A549 treated with AZD2906 at 1 μM for 4 hours (cell line): ENCODE data around the gene DEDD2. TPM values are rescaled to one million over a fixed set of nuclear protein-coding genes. Genes with fewer than 3 reads are reported as not detected.

Experiments
- total RNA-seq: library from RNA; stranded (reverse); fragments of 200-300 nt; extraction: Qiagen RNA extraction; gene quantifications from 5 replicates; pipeline ENCODE4 v1.2.3, GENCODE V29; 2022

The DEDD2 gene, protein sequence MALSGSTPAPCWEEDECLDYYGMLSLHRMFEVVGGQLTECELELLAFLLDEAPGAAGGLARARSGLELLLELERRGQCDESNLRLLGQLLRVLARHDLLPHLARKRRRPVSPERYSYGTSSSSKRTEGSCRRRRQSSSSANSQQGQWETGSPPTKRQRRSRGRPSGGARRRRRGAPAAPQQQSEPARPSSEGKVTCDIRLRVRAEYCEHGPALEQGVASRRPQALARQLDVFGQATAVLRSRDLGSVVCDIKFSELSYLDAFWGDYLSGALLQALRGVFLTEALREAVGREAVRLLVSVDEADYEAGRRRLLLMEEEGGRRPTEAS
- 49.9 to 75.1 TPM (median 69.0 TPM) in 5 replicates for total RNA-seq

DNA sequence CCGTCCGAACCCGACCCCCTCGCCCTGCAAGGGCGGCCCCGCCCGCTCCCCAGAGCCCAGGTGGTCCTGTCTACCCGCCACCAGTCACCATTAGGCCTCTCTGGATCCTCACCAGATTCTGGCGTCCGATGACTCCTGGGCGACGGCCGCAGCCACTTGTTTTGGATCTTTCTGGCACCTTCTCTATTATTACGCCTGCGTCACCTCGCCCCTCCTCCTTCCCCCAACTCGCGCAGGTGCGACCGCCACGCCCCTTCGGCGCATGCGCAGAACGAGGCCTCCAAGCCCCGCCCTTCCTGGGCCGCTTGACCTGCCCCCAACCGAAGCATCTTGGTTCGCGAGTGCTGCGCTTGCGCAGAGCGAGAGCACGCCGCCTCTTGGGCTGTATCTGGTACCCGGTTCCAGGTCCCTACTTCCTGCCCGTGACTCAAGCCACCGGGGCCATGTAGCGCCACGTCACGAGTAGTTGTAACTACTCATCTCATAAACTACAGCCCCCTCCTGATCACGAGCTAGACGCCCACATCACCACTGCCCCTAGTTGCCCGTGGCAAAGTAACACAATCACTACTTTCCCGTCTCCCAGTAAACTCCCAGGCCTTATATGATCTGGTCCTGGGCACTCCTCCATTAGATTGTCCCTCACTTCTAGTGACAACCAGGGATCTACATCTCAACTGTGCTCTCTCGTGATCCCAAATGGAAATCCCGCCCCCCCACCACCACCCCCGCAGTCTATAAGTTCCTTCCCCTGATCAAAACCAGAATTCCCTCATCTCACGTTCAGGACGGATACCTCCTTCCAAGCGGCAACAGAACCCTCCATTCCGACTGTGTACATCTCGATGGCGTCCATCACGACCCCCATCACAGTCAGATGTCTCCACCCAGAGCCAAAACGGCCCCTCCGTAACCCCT, at the start of gene DEDD2:
Gene DEDD2 (minus strand): TSS at position 158 of the 918 bp plus-strand sequence. CDS start 670 bp downstream, outside the sequence.

DNA sequence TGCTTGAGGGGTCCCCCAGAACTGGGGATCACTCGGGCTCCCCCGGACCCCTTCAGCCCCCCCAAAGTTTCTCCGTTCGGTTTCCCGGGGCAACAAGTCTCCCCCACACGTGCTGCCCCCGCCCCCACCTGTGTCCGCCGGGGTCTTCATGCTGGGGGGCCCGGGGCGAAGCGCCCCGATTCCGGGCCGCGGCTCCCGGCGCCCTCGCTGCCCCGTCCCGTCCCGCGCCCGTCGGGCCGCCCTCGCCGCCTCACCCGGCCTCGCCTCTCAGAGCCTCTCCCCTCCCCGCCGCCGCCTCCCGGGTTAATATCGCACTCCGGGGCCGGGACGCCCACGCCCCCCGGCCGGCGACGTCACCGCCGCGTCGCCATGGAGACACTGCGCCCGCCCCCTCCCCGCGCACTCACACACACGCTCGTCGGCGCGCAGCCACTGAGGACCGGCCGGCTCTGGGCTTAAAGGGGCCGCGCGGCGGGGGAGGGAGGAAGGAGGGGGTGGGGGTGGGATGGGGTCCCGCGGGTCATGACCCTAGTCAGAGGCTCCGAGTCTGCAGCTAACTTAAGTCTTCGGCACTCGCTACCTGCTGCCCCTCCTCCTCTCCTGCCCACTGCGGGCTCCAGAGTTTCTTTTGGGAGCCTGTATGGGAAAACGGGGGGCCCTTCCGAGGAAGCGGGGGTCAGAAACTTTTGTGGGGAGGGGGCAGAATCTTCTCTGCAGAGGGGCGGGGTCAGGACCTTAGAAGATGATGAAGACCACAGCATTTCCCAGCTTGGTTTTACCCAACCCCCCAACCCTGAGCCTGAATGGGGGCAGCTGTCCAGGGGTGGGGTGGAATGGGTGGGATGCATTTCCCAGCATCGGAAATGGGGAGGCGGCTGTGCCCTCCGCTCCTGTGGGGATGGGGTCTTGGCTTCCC, 37.6 kb upstream of the DEDD2 start, which contains the start of gene ERF:
Gene ERF (minus strand): TSS at position 279 of the 916 bp plus-strand sequence. CDS start 129 bp downstream, at position 150.

DNA sequence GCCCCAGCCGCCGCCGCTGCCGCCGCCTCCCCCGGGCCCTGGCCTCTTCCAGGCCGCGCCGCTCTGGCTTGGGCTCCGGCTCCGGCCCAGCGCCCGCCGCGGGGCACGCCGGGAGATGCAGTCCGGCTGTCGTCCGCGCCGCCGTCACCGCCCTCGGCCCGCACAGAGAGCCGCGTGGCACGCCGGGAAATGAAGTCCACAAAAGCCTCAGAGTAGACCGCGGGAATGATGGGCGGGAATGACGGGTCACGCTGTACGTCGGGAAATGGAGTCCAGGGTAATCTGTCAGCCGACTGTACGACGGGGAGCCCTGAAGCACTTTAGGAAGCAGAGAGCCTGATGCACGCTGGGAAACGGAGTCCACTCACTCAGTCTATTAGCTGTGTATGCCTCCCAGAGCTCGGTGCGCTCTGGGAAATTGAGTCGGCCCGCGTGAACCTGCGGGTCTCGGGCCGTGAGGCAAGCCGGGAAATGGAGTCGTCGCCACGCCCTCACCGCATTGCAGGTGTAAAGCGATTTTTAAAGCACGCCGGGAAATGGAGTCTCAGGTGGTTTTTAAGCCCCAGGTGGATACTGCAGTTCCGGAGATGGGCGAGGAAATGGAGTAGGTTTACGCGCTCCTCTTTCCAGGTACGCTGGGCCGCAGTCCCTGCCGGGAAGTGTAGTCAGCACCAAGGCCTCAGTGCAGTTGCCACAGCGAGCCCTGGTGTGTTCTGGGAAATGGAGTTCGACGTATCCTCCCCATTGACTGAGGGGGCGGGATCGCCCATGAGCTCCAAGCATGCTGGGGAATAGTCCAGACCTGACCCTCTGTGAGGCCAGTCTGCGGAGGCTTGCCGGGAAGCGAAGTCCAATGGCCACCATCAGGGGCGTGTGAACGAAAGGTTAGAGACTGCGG, 25.3 kb upstream of the DEDD2 start, which contains the start of gene GSK3A:
Gene GSK3A (minus strand): TSS at position 91 of the 898 bp plus-strand sequence. CDS start 137 bp downstream, outside the sequence.

DNA sequence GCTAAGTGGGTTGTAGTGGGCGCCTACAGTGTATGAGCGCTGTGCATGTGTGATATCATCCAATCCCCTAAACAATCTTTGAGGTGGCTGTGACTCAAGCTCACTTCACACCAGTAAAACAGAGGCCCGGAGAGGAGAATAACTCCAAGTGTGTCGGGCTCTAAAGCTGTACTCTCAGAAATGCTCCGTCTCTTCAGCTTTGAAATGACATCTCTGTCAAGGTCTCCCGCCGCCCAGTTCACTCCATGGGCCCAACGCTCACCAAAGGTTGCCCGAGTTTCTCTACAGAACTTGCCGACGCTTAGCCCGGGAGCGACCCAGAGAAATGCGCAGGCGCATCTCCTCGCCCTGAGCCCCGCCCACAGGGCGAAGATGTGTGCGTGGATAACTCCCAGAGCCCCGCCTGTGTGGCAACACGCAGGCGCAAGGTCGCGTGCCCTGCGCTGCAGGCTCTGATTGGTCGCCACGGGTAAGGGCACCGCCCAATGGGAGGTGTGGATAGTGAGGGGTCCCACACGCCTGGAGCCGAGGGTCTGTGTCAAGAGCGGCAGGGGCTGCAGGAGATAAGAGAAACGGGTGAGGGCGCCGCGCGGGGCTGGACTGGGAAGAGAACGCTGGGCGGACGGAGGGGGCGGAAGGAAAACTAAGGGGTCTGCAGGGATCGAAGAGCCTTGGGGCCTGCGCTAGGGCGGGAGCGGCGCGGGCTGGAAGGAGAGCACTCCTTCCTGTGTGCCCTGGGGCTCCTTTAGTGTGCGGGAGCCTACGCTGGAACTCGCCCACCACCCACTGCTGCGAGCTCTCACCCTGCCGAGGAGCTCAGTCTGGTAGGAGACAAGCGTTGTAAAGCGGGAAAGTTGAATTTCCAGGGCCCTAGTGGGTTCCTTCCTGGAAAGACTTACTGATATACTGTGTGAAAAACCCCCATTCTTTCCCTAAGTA, 2.6 kb upstream of the DEDD2 start, which contains the start of gene ZNF526:
Gene ZNF526 (plus strand): TSS at position 501 of the 939 bp plus-strand sequence. CDS start 4,092 bp downstream, outside the sequence.

Other genes starting within 250 kb of the DEDD2 start
- gene ATP1A3, start 223.4 kb downstream of the DEDD2 start, total RNA-seq, result 3.3 to 4.9 TPM (median 4.2 TPM) in 5 replicates
- gene GRIK5, start 147.5 kb downstream of the DEDD2 start, total RNA-seq, result 0.23 to 0.66 TPM (median 0.42 TPM) in 5 replicates
- 30.3 to 40.3 TPM (median 37.8 TPM) in 5 replicates for gene ZNF574, start 141.5 kb downstream of the DEDD2 start, total RNA-seq
- gene POU2F2, start 85.2 kb downstream of the DEDD2 start, total RNA-seq, result 0.23 to 0.45 TPM (median 0.35 TPM) in 5 replicates
- gene ZNF526, start 2.6 kb upstream of the DEDD2 start, total RNA-seq, result 18.6 to 21.0 TPM (median 20.2 TPM) in 5 replicates
- gene GSK3A, start 24.9 kb upstream of the DEDD2 start, total RNA-seq, result 107 to 154 TPM (median 149 TPM) in 5 replicates
- 103 to 127 TPM (median 117 TPM) in 5 replicates for gene ERF, start 37.5 kb upstream of the DEDD2 start, total RNA-seq
- 41.0 to 51.7 TPM (median 50.3 TPM) in 5 replicates for gene CIC, start 51.6 kb upstream of the DEDD2 start, total RNA-seq
- 3.6 to 5.2 TPM (median 3.9 TPM) in 5 replicates for gene PRR19, start 84.5 kb upstream of the DEDD2 start, total RNA-seq
- 121 to 152 TPM (median 151 TPM) in 5 replicates for gene PAFAH1B3, start 84.9 kb upstream of the DEDD2 start, total RNA-seq
- gene TMEM145, start 95.6 kb upstream of the DEDD2 start, total RNA-seq, result 3.0 to 4.5 TPM (median 3.3 TPM) in 5 replicates
- gene MEGF8, start 108.0 kb upstream of the DEDD2 start, total RNA-seq, result 21.0 to 25.3 TPM (median 24.2 TPM) in 5 replicates
- 32.9 to 50.8 TPM (median 46.3 TPM) in 5 replicates for gene CNFN, start 172.6 kb upstream of the DEDD2 start, total RNA-seq
- 1.4 to 2.1 TPM (median 1.6 TPM) in 5 replicates for gene LIPE, start 209.7 kb upstream of the DEDD2 start, total RNA-seq
- gene CXCL17, start 225.3 kb upstream of the DEDD2 start, total RNA-seq, result 0.10 to 0.13 TPM (median 0.10 TPM) in 3 of 5 replicates, not detected in the others